AG04449 (cell line): ENCODE measurements around the gene ATP5PF.
A peak's percentile ranks its signal among the peaks of the same experiment; 100 is the strongest.
"Not testable (repeated sequence)": the region's sequence is repeated elsewhere in the genome, so short reads cannot be mapped to it uniquely, and the experiment has no call there.

Source experiments
- CTCF ChIA-PET: fragments of 350-600 bp; formaldehyde crosslinking; extraction: SDS; loops from one replicate; lab custom pipeline; 2021; ENCODE audit warnings: antibody characterized with exemption; lab: Yijun Ruan, JAX
- POLR2A ChIA-PET: fragments of 400-600, 350-600 bp; formaldehyde crosslinking; extraction: SDS; loops from one replicate; lab custom pipeline; 2020; ENCODE audit warnings: antibody characterized with exemption, inconsistent platforms; lab: Yijun Ruan, JAX
- DNase-seq: peaks from one replicate; pipeline ENCODE4 v3.0.0-alpha.2; 2010; ENCODE audit warnings: low read depth, low spot score
- H3K4me3 ChIP-seq: 2 replicates; pipeline ENCODE4 v1.5.1; 2011; ENCODE audit warnings: low read depth, mild to moderate bottlenecking, control low read depth, low read length
- TF ChIP-seq, protein P1 (sequence below): IDR thresholded peaks from one replicate; pipeline ENCODE4 v1.5.1; 2011; ENCODE audit warnings: mild to moderate bottlenecking, moderate library complexity, low read length, control low read depth, inconsistent platforms; ENCODE audit not compliant: insufficient read depth; ENCODE audit errors: missing control alignments

Gene ATP5PF

DNA sequence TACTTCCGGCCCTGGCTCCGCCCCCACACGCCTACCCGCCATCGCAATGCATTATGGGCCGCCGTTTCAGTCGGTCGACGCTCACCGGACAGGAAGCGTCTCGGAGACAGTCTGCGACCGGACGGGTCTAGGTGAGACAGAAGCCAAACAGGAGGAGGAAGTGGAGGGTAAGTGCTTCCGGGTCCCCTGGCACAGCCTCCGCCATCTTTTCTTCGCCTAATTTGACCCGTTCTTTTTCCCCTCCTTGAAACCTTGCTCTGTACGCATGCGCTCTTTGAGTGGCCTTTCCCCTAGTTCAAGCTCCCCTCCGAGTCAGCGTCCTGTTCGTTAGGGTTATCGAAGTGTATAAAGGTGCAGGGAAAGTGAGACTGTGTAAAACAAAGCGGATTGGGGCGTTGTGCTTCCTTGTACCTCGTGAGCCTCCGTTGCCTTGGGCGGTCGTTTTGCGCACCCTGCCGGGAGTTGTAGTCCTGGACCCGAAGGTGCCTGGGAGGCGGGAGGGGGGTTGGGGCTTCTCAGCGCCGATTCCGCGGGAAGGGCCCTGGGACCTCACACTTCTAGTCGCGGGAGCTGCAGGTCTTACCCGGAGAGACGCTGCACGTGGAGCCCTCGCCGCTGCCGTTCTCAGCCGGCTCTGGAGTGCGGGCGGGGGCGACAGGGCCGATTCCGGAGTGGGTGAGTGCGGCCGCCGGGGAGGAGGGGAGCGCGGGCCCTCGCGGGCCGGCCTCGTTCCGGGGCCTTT, at the start of gene ATP5PF, which contains the start of gene GABPA:
Gene ATP5PF (minus strand): TSS at position 1 of the 742 bp plus-strand sequence. CDS start 5,110 bp downstream, outside the sequence.
Gene GABPA (plus strand): TSS at position 69 of the 742 bp plus-strand sequence. CDS start 6,627 bp downstream, outside the sequence.
- CTCF ChIA-PET, result interaction anchor here (0.6 to 2.3 kb wide), 5 partner anchors 9 to 128 kb away, joined by 3 to 18 read pairs (median 3); no protein-coding TSS in a partner anchor
- POLR2A ChIA-PET, result interaction anchor here (0.9 kb wide), 1 partner anchor 35 kb away, joined by 4 read pairs; no protein-coding TSS in a partner anchor
- DNase-seq, result peak; percentile 95
- H3K4me3 ChIP-seq, result peak within 1 kb of the TSS; percentile 97
- TF ChIP-seq, protein P1, sequence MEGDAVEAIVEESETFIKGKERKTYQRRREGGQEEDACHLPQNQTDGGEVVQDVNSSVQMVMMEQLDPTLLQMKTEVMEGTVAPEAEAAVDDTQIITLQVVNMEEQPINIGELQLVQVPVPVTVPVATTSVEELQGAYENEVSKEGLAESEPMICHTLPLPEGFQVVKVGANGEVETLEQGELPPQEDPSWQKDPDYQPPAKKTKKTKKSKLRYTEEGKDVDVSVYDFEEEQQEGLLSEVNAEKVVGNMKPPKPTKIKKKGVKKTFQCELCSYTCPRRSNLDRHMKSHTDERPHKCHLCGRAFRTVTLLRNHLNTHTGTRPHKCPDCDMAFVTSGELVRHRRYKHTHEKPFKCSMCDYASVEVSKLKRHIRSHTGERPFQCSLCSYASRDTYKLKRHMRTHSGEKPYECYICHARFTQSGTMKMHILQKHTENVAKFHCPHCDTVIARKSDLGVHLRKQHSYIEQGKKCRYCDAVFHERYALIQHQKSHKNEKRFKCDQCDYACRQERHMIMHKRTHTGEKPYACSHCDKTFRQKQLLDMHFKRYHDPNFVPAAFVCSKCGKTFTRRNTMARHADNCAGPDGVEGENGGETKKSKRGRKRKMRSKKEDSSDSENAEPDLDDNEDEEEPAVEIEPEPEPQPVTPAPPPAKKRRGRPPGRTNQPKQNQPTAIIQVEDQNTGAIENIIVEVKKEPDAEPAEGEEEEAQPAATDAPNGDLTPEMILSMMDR, result peak; percentile 21

- POLR2A ChIA-PET, DNase-seq, CTCF ChIA-PET, H3K4me3 ChIP-seq: not testable (repeated sequence)
Measured at GRCh38 chr21:25778126-25778875, 43.6 kb upstream of the ATP5PF start.

GRCh38 chr21:25776440-25776839, 41.7 kb upstream of the ATP5PF start:
- H3K4me3 ChIP-seq, result no peak overlapping the region
- DNase-seq, result no peak
- ChIA-PET POLR2A (no interaction called here), CTCF (no interaction called here)
- TF ChIP-seq, protein P1, result no peak

- no peak for DNase-seq
- POLR2A ChIA-PET, result interaction anchor here (0.6 kb wide), 1 partner anchor 18 kb away, joined by 3 read pairs; no protein-coding TSS in a partner anchor
- TF ChIP-seq, protein P1, result no peak
- CTCF ChIA-PET, result no interaction called here
- H3K4me3 ChIP-seq, result no peak overlapping the region
Measured at GRCh38 chr21:25772686-25773085, 38.0 kb upstream of the ATP5PF start.

DNA sequence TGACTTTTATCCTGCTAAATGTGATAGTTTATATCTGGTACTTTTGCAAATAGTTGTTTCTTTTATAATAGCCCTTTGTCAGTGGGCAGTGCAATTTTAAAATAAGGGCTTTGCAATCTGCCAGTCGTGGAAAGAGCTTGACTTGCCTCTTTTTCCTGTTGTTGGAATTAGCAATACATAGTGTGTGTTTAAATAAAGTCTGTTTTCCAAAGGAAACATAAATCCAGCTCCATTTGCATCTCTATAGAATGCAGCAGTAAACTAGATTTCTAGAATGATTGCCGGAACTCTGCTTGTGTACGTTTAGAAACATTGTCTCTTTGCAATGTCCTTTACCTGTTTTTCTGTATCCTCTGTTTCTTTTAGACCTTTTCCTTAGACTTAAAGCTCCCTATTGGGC, 33.2 kb upstream of the ATP5PF start:
- ChIA-PET CTCF (interaction anchor here (0.8 to 0.9 kb wide), 2 partner anchors 8 to 159 kb away, joined by 3 read pairs; no protein-coding TSS in a partner anchor), POLR2A (no interaction called here)
- DNase-seq, result no peak
- no peak overlapping the region for H3K4me3 ChIP-seq
- TF ChIP-seq, protein P1, result no peak

DNA sequence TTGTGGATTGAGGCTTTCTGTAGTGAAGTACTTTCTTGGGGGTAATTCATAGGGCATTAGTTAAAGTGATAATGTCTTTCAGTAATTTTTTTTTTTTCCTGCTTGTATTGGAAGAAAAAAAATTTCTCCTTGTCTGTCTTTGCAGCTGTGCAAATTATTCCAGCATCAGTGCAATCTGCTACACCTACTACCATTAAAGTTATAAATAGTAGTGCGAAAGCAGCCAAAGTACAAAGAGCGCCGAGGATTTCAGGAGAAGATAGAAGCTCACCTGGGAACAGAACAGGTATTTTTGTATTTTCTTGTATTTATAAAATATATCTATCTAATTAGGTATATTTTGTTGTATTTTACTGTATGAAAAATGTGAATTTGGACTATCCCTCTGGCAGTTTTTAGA, 29.4 kb upstream of the ATP5PF start:
- ChIA-PET CTCF (no interaction called here), POLR2A (no interaction called here)
- H3K4me3 ChIP-seq, result no peak overlapping the region
- TF ChIP-seq, protein P1, result no peak
- DNase-seq, result no peak
